ENCODE data around the gene ZNF486.
"Not testable (repeated sequence)": the region's sequence is repeated elsewhere in the genome, so short reads cannot be mapped to it uniquely, and the experiment has no call there.

The ZNF486 gene

DNA sequence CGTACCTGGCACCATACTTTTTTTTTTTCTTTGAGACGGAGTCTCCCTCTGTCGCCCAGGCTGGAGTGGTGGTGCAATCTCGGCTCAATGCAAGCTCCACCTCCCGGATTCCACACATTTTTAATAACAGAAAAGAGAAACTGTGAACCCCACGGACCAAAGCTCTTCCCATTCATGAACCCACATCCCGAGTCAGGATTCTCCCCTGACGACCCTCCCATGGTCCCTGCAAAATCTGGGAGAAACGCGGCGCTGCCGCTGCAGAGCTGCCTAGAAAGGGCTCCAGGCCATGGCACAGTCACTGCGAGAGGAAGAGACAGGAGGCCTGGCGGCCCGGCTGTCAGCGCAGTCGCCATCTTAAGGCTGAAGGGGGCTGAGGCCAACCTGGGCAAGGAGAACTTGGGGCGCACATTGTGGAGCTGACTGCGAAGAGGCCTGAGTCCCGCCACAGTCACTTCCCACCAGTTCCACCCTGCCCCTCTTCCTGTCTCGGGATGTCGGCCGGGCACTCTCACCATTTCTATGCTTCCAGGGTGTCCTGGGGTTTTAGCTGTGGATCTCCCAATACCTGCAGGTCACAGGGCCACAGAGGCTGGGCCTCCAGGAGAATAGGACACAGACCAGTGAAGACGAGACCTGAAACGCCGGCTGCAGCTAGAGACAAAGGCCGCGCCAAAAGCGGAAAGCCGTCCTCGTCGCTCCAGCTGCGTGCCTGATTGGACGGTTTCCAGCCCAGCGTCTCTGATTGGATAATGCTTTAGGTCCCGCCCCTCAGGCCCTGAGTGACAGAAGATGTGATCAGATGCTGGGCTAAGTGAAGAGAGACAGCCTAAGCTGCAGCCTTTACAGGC lies 71.0 kb downstream of the ZNF486 start:
- peak; percentile 91 for DNase-seq

DNA sequence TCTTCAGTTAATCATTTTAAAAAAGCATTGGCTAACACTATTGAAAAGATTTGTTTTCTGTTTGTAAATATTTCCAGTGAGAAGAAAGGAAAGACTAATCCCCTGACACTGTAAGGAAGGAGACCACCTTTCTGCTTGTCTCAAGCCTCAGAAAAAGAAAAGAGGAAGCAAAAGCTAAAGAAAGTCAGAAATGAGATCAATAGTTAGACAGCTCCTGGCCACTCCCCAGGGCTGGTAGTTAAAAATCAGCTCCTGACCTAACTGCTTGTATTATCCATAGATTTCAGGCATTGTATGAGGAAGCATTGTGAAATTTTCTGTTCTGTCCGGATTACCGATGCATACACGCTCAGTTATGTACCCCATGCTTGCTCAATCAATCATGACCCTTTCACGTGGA lies 76.6 kb downstream of the ZNF486 start:
- DNase-seq: no peak

DNA sequence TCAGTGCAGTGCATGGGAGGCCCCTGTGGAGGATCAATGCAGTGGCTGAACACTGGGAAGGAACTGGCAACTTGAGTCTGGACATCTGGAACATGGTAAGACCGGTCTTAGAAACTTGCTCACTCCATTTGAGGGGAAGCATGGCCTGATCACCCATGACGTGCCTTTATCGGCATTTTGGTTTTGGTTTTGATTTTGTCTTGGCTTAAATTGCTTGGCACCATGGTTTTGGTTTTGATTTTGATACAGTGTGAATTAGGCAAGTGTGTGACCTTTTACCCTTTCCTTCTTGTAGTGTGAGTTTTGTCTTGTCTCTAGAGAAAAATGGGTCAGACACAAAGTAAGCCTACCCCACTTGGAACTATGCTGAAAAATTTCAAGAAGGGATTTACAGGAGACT lies 77.3 kb downstream of the ZNF486 start:
- no peak for DNase-seq

DNA sequence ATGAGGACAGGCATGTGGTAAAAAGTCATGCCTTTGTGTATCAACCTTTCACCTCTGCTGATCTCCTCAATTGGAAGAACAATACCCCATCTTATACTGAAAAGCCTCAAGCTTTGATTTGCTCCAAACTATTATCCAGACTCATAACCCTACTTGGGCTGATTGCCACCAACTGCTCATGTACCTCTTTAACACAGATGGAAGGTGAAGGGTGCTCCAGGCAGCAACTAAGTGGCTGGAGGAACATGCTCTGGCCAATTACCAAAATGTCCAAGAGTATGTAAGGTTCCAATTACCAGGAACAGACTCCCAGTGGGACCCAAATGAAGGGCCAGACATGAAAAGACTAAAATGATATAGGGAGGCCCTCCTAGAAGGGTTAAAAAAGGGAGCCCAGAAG lies 78.3 kb downstream of the ZNF486 start:
- no peak for DNase-seq

DNA sequence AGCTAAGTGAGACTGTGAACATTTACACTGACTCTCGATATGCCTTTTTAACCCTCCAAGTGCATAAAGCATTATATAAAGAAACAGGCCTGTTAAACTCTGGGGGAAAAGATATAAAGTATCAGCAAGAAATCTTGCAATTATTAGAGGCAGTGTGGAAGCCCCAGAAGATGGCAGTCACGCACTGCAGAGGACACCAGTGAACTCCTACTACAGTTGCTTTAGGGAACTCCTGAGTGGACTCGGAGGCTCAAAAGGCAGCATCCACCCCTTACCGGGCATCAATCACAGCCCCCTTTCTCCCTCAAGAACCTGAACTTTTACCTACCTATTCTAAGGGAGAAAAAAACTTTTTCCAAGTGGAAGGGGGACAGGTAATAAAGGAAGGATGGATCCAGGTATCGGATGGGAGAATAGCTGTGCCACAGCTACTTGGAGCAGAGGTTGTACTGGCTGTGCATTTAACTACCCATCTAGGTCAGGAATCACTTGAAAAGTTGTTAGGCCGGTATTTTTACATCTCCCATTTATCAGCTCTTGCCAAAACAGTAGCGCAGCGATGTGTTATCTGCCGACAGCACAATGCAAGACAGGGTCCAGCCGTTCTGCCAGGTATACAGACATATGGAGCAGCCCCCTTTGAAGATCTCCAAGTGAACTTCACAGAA lies 80.1 kb downstream of the ZNF486 start:
- DNase-seq: no peak

DNA sequence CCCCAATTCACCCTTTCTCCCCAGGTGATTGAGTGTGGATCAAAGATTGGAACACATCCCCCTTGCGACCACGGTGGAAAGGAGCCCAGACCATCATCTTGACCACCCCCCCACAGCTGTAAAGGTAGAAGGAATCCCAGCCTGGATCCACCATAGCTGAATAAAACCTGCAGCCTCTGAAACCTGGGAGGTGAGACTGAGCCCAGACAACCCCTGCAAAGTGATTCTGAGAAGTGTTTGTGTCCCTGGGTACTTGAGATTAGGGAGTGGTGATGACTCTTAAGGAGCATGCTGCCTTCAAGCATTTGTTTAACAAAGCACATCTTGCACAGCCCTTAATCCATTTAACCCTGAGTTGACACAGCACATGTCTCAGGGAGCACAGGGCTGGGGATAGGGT lies 81.2 kb downstream of the ZNF486 start:
- DNase-seq: not testable (repeated sequence)

Measured in fibroblast of skin of right biceps (primary cell).